Measurements from ENCODE around the gene CCNF.
A peak's percentile ranks its signal among the peaks of the same experiment; 100 is the strongest.

CCNF gene

DNA sequence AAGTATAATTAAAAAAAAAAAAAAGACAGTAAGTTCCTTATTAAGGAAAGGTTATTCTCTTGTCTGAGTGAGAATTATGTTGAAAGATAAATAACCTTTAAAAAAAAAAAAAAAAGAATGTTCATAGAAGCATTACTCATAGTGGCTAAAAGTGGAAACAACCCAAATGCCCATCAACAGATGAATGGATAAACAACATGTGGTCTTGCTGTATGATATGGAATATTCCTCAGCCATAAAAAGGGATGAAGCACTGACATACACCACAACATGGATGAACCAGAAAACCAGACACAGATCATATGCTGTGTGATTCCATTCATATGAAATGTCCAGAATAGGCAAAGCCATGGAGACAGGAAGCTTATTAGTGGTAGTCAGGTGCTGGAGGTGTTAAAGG, 9.2 kb upstream of the CCNF start:
- TF ChIP-seq CTCF (conservative IDR thresholded peaks at IDR 0.05; ENCODE audit: control insufficient read depth, insufficient read depth, low read depth, low read length) = no peak
- no peak overlapping the region for H3K4me3 ChIP-seq (ENCODE audit: control insufficient read depth, low read depth, low read length)
- peak; percentile 52 for DNase-seq (ENCODE audit: low read depth)

DNA sequence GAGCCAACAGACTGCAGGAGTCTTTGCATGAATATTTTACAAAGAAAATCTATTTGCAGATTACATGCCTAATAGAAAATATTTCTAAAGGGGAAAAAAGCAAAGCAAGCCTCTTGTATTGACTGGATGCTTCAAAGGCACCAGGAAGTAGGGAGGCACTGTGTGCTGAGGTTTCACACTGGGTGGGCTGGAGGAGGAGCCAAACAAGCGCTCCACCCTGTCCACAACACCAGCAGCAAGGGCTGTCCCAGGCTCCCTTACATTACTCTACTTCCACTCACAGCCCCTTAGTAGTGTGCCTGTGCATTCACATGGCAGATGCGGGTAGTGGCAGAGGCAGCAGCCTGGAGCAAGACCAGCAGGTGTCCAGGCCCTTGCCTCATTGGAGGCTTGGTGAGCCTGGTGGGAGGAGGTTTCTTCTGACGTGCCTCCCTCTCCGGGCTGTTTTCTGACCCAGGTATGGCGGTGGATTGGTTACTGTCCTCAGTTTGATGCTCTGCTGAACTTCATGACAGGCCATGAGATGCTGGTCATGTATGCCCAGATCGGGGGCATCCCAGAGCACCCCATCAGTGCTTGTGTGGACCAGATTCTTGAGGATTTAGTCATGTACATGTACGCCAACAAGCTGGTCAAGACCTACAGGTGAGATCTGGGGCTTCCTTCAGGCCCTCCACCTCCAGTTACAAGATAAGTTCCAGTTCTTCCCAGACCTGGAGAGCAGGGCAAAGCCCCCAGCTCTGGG, 7.0 kb upstream of the CCNF start:
- no peak for DNase-seq (ENCODE audit: low read depth)
- no peak for TF ChIP-seq CTCF (conservative IDR thresholded peaks at IDR 0.05; ENCODE audit: control insufficient read depth, insufficient read depth, low read depth, low read length)
- no peak overlapping the region for H3K4me3 ChIP-seq (ENCODE audit: control insufficient read depth, low read depth, low read length)

- no peak for DNase-seq (ENCODE audit: low read depth)
- no peak for TF ChIP-seq CTCF (conservative IDR thresholded peaks at IDR 0.05; ENCODE audit: control insufficient read depth, insufficient read depth, low read depth, low read length)
- H3K4me3 ChIP-seq (ENCODE audit: control insufficient read depth, low read depth, low read length) = no peak overlapping the region
Measured at GRCh38 chr16:2424061-2425007, 4.9 kb upstream of the CCNF start.

DNA sequence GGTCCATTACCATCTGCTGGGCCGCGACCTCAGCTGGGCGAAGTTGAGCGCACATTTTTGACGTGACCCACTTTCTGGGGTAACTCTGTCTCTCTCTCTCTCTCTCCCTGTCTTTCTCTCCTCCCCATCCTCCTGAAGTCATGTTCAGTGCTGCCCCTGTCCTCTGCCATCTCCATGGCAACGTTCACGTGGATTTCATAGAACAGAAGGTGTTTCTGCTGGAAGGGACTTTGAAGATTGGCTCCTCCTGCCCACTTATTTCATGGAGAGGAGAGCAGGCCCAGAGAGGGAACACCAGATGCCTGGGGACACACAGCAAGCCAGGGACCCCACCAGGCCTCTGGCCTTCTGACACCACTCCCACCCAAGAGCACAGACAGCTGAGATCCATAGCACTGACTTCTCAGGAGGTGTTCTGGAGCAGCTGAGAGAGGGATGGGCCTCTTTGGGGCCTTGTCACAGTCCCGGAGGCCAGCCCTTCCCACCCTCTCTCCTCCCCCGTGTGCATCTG, 4.2 kb upstream of the CCNF start:
- H3K4me3 ChIP-seq (ENCODE audit: control insufficient read depth, low read depth, low read length) = no peak overlapping the region
- TF ChIP-seq CTCF (conservative IDR thresholded peaks at IDR 0.05; ENCODE audit: control insufficient read depth, insufficient read depth, low read depth, low read length) = no peak
- no peak for DNase-seq (ENCODE audit: low read depth)

GRCh38 chr16:2425825-2426430, 3.3 kb upstream of the CCNF start:
- TF ChIP-seq CTCF (conservative IDR thresholded peaks at IDR 0.05; ENCODE audit: control insufficient read depth, insufficient read depth, low read depth, low read length) = no peak
- DNase-seq (ENCODE audit: low read depth) = no peak
- no peak overlapping the region for H3K4me3 ChIP-seq (ENCODE audit: control insufficient read depth, low read depth, low read length)

GRCh38 chr16:2426941-2427361, 2.3 kb upstream of the CCNF start:
- no peak for DNase-seq (ENCODE audit: low read depth)
- no peak overlapping the region for H3K4me3 ChIP-seq (ENCODE audit: control insufficient read depth, low read depth, low read length)
- TF ChIP-seq CTCF (conservative IDR thresholded peaks at IDR 0.05; ENCODE audit: control insufficient read depth, insufficient read depth, low read depth, low read length) = no peak

Measured in fibroblast of mammary gland (primary cell).